Muscle of leg (tissue), 11 donors: ENCODE data around the gene GRIA1. TPM values are rescaled to one million over a fixed set of nuclear protein-coding genes. Genes with fewer than 3 reads are reported as not detected.

Experiments used
- DNase-seq: peaks from one replicate; pipeline ENCODE4 v3.0.0; 2013
- H3K27ac ChIP-seq: one replicate; pipeline ENCODE4 v1.5.1; 2013; ENCODE audit warnings: mild to moderate bottlenecking, low read length, control low read depth
- H3K27me3 ChIP-seq: one replicate; pipeline ENCODE4 v1.6.1; 2013; ENCODE audit warnings: low read length; ENCODE audit not compliant: control insufficient read depth, insufficient read depth
- H3K36me3 ChIP-seq: one replicate; pipeline ENCODE4 v1.6.1; 2013; ENCODE audit warnings: low read length; ENCODE audit not compliant: control insufficient read depth, insufficient read depth
- H3K4me1 ChIP-seq: one replicate; pipeline ENCODE4 v1.6.1; 2013; ENCODE audit warnings: low read length; ENCODE audit not compliant: control insufficient read depth, insufficient read depth
- H3K4me3 ChIP-seq: one replicate; pipeline ENCODE4 v1.5.1; 2013; ENCODE audit warnings: low read length, control low read depth
- H3K9me3 ChIP-seq: replicated peaks from 2 replicates; pipeline ENCODE4 v1.6.1; 2013; ENCODE audit warnings: low read depth, low read length; ENCODE audit not compliant: control insufficient read depth
- WGBS: methylation state at CpG from one replicate; pipeline ENCODE4 v1.1.5; 2013; ENCODE audit warnings: missing lambda C conversion rate; ENCODE audit not compliant: insufficient coverage; 5-methylcytosine and 5-hydroxymethylcytosine counted together
- polyA plus RNA-seq, 8 donors: library from polyadenylated mRNA; unstranded; fragments of 120-200 nt; gene quantifications; one replicate each; pipeline versions ENCODE4 v1.2.1 to v1.2.3, GENCODE V29; 2013; ENCODE audit warnings: inconsistent platforms in 1 of 8, low replicate concordance in 1 of 8; ENCODE audit not compliant: insufficient read length in 8 of 8, insufficient read depth in 1 of 8
- total RNA-seq: library from RNA; stranded (reverse); fragments of 120-200 nt; gene quantifications from one replicate; pipeline ENCODE4 v1.2.4, GENCODE V29; 2013

GRIA1 gene
- total and polyA plus RNA-seq, 9 donors, result 0.37 to 1.1 (median 0.84) TPM

DNA sequence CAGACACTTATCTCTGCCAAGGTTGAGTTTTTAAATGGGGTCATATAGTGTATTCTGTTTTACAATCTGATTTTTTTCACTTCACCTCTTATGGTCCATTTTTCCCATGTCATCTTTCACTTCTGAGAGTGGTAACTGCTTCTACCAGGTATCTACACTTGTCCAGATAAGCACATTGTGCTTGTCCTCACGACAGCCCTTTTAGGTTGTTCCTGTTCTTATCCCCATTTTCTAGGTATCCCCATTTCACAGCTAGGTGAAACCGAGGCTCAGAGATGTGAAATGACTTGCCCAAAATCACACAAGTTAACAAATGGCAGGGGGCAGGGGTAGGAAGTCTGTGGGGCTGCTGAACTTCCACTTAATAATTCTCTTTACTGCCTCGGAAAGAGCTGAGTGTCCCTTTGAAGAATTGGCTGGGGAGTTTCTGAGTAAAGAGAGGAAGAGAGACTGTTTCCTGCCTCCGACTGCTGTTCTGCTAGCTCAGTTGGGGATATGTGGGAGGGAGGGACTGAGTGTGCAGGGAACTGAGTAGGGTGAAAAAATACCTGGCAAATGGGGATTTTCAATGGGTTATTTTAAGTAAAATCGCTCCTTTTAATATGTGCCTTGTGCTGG, 255.4 kb downstream of the GRIA1 start:
- DNase-seq, result peak; percentile 36
- Histone ChIP-seq H3K4me1 (peaks cover 3% of the 10 kb centered on the region), H3K4me3 (no peak overlapping the region), H3K27me3 (no peaks in the 10 kb centered on the region), H3K27ac (no peak overlapping the region), H3K36me3 (no peaks in the 10 kb centered on the region), H3K9me3 (no peaks in the 10 kb centered on the region)
- 25% methylated on average over 1 of the region's 5 CpGs for WGBS

DNA sequence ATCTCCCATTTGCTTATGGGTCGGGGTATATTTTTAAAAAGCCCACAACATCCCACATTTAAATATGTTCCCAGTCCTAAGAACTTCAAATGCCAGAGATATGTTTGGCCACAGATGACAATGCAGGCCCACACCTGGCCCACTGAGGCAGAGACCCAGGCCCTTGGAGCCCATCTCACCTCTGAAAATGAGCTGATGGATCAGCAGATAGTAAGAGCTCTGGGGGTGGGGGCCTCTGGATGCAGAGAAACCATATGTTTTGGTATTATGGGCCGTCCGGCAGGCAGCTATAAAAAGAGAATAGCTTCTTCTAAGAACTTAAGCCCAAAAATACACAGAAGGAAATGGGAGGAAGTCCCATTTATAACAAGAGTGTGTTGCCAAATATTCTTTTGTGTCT, 256.0 kb downstream of the GRIA1 start:
- H3K9me3 ChIP-seq, result no peaks in the 10 kb centered on the region
- H3K4me3 ChIP-seq, result no peak overlapping the region
- H3K27me3 ChIP-seq, result no peaks in the 10 kb centered on the region
- peaks cover 3% of the 10 kb centered on the region for H3K4me1 ChIP-seq
- no peak for DNase-seq
- no peak overlapping the region for H3K27ac ChIP-seq
- WGBS, result no CpG with 5 or more reads among the region's 3 CpGs
- H3K36me3 ChIP-seq, result no peaks in the 10 kb centered on the region

- Histone ChIP-seq H3K36me3 (no peaks in the 10 kb centered on the region), H3K27ac (no peak overlapping the region), H3K9me3 (no peaks in the 10 kb centered on the region), H3K4me3 (no peak overlapping the region), H3K27me3 (no peaks in the 10 kb centered on the region), H3K4me1 (peaks cover 3% of the 10 kb centered on the region)
- WGBS, result 88% methylated on average over 2 of the region's 2 CpGs
- no peak for DNase-seq
Measured at GRCh38 chr5:153748823-153749222, 258.4 kb downstream of the GRIA1 start.

DNA sequence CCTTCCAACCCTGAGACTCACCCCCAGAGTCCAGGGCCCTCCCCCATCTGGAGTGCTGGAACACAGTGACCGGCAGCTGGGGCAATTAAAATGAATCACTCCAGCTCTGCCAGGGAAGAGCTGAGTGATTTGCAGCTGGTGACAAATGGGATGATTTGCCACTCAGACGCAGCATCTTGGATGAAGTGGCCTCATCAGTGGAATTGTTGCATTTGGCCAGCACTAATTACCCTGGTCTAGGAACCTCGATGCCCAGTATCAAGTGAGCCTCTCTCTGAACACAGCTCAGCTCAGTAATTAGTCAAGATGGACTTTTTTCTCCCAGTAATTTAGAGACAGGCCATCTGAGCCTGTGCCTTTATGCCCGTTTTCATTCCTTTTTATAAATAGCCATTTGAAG, 259.5 kb downstream of the GRIA1 start:
- H3K9me3 ChIP-seq, result no peaks in the 10 kb centered on the region
- H3K4me1 ChIP-seq, result peaks cover 3% of the 10 kb centered on the region
- no peaks in the 10 kb centered on the region for H3K27me3 ChIP-seq
- DNase-seq, result no peak
- 35% methylated on average over 3 of the region's 4 CpGs for WGBS
- no peak overlapping the region for H3K4me3 ChIP-seq
- no peak overlapping the region for H3K27ac ChIP-seq
- no peaks in the 10 kb centered on the region for H3K36me3 ChIP-seq

DNA sequence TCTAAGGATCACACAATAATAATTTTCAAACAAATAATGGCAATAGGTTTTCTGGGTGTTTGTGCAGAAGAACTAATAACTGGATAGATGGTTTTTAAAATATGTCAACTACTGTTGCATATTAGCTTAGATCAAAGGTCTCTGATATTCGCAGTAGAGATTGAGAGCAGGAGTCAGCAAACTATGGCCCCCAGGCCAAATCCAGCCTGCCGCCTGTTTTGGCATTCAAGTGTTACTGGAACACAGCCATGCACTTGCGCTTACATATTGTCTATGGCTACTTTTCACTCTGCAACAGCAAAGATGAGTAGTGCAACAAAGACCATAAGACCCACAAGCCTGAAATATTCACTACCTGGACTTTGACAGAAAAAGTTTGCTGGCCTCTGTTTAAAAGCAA, 260.8 kb downstream of the GRIA1 start:
- Histone ChIP-seq H3K27ac (no peak overlapping the region), H3K4me1 (peaks cover 3% of the 10 kb centered on the region), H3K4me3 (no peak overlapping the region), H3K9me3 (peaks cover under 1% of the 10 kb centered on the region), H3K27me3 (no peaks in the 10 kb centered on the region), H3K36me3 (no peaks in the 10 kb centered on the region)
- no peak for DNase-seq
- 35% methylated on average over 3 of the region's 3 CpGs for WGBS

DNA sequence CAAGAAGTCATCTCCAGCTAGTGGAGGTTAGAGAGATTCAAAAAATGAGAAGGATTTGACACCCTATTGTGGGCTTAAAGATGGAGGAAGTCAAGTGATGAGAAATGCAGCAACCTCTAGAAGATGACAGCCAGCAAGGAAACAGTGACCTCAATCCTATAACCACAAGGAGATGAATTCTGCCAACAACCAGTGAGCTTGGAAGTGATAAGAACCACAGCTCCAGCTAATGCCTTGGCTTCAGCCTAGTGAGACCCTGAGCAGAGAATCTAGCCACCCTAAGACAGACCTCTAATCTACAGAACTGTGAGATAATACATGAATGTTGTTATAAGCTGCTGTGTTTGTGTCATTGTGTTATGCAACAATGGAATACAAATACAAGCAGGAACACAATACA, 262.4 kb downstream of the GRIA1 start:
- no peaks in the 10 kb centered on the region for H3K27me3 ChIP-seq
- H3K9me3 ChIP-seq, result peaks cover 4% of the 10 kb centered on the region
- no peaks in the 10 kb centered on the region for H3K4me1 ChIP-seq
- H3K4me3 ChIP-seq, result no peak overlapping the region
- DNase-seq, result no peak
- H3K27ac ChIP-seq, result no peak overlapping the region
- H3K36me3 ChIP-seq, result no peaks in the 10 kb centered on the region

- Histone ChIP-seq H3K4me3 (no peak overlapping the region), H3K9me3 (peaks cover 4% of the 10 kb centered on the region), H3K27me3 (no peaks in the 10 kb centered on the region), H3K36me3 (no peaks in the 10 kb centered on the region), H3K4me1 (no peaks in the 10 kb centered on the region), H3K27ac (no peak overlapping the region)
- WGBS, result no CpG with 5 or more reads among the region's 4 CpGs
- peak; percentile 9 for DNase-seq
Measured at GRCh38 chr5:153753645-153754432, 263.4 kb downstream of the GRIA1 start.

DNA sequence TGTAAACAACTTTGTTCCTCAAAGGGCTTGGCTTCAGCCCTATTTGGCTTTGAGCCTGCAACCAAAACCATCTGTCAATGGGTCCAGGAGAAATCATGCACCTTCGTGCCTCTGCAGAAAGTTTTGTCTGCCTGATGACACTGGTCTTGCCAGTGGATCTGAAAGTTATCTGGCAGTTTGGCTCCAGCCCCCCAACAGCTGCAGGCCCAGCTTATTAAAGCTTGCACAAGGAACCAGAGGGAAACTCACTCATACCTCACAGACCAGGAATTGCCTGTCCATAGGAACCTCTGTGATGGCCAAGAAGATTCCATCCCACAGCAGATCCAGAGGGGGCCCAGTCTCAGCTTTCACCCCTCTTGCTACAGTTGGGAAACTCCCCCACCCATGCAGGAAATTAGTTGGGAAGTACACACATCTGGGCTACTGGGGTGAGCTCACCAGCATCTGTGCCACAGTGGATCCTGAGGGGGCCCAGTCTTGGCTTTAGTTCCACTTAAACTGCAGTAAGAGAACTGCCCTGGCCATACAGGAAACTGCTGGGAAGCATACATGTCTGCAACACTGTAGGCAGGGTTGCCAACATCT, 265.5 kb downstream of the GRIA1 start:
- Histone ChIP-seq H3K27me3 (no peaks in the 10 kb centered on the region), H3K27ac (no peak overlapping the region), H3K4me3 (no peak overlapping the region), H3K4me1 (no peaks in the 10 kb centered on the region), H3K36me3 (no peaks in the 10 kb centered on the region), H3K9me3 (peaks cover 4% of the 10 kb centered on the region)
- no peak for DNase-seq
- WGBS, result 71% methylated on average over 1 of the region's 1 CpG

DNA sequence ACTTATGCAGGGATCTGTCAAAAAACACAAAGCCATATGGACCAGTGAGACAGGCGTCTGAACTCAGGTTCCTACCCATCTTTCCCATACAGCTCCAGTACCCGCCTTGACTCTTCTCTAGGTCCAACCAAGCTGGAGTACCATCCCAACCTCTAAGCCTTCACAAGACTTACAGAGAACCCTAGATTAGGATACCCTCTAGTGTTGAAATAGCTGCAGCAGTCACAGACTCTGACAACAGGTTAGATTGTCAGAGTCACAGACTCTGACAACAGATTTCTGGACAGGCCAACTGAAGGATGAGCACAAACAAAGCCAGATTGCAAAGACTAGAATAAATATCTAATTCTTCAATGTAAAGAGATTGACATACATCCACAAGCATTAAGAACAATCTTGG, 266.1 kb downstream of the GRIA1 start:
- Histone ChIP-seq H3K27me3 (no peaks in the 10 kb centered on the region), H3K4me3 (no peak overlapping the region), H3K27ac (no peak overlapping the region), H3K4me1 (no peaks in the 10 kb centered on the region), H3K9me3 (peaks cover 4% of the 10 kb centered on the region), H3K36me3 (no peaks in the 10 kb centered on the region)
- 40% methylated on average over 1 of the region's 2 CpGs for WGBS
- DNase-seq, result no peak

DNA sequence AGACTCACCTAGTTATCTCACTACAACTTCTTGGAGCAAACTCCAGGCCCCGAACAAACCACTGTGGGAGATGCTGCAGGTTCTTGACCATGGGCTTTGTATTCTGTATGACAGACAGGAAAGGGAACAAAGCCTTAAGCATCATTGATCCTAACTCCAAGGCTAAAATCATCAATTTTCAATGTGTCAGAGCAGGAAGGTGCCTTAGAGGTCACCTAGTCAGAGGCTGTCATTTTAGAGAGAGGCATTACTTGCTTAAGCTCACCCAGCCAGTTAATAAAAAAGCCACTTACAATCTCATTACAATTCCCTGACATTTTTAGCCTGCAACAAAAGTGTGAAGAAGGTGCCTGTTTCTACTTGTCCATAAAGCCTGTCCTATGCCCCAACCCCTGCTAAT, 275.5 kb downstream of the GRIA1 start:
- Histone ChIP-seq H3K4me3 (no peak overlapping the region), H3K36me3 (no peaks in the 10 kb centered on the region), H3K9me3 (no peaks in the 10 kb centered on the region), H3K27ac (no peak overlapping the region), H3K27me3 (peaks cover 3% of the 10 kb centered on the region), H3K4me1 (no peaks in the 10 kb centered on the region)
- DNase-seq, result no peak
- WGBS, result no CpG with 5 or more reads among the region's 1 CpG
